ENCODE results near the gene TBC1D22A.

TBC1D22A gene

GRCh38 chr22:47055921-47056320 lies 293.5 kb downstream of the TBC1D22A start:
- FAIRE-seq (no peak), DNase-seq (ENCODE audit: extremely low spot score, insufficient read length, low read depth) (no peak)

- no peak for FAIRE-seq
- DNase-seq (ENCODE audit: extremely low spot score, insufficient read length, low read depth), result no peak
Measured at GRCh38 chr22:47056361-47056760, 293.9 kb downstream of the TBC1D22A start.

GRCh38 chr22:47056776-47057470 lies 294.5 kb downstream of the TBC1D22A start:
- FAIRE-seq, result no peak
- no peak for DNase-seq (ENCODE audit: extremely low spot score, insufficient read length, low read depth)

GRCh38 chr22:47057916-47058585 lies 295.6 kb downstream of the TBC1D22A start:
- DNase-seq (ENCODE audit: extremely low spot score, insufficient read length, low read depth) (no peak), FAIRE-seq (no peak)

DNA sequence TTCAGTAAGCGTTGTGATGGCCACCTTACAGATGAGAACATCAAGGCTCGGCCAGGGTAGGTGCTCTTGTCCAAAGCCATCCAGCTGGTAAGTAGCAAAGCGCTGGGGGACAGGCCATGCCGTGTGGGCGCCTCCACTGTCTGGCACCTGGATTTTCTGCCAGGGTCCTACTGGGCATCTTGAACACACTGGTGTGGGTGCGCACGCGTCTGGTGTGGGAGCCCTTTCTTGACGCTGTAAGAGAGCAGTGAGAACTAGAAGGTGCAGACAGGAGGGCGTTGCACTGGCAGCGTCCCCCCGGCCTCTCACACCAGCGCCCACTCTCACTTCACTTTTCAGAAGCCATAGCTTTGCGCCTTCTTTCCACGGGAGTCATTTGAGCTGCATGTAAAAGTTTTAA lies 296.6 kb downstream of the TBC1D22A start:
- no peak for FAIRE-seq
- DNase-seq (ENCODE audit: extremely low spot score, insufficient read length, low read depth), result no peak

- DNase-seq (ENCODE audit: extremely low spot score, insufficient read length, low read depth), result peak; percentile 39
- peak; percentile 74 for FAIRE-seq
Measured at GRCh38 chr22:47059701-47060161, 297.3 kb downstream of the TBC1D22A start.

- DNase-seq (ENCODE audit: extremely low spot score, insufficient read length, low read depth) (no peak), FAIRE-seq (no peak)
Measured at GRCh38 chr22:47060718-47061117, 298.3 kb downstream of the TBC1D22A start.

DNA sequence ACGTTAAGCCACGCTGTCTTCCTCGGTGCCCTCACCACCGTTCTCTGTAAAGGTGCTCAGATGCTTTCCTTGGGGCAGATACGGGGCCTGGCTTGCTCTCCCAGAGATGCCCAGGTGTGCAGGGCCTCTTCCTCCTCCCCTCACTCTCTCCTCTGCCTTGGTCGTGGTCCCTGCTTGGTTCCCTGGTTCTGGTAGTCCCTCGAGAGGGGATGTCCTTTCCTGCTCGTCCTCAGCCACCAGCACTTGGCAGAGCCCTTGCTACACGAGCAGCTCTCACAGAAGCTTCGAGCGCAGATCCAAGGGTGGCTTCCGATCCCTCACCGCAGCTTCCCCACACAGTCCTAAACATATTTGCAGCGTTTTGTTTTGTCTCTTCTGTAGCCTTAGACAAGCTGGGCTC lies 298.8 kb downstream of the TBC1D22A start:
- DNase-seq (ENCODE audit: extremely low spot score, insufficient read length, low read depth), result no peak
- FAIRE-seq, result no peak

DNA sequence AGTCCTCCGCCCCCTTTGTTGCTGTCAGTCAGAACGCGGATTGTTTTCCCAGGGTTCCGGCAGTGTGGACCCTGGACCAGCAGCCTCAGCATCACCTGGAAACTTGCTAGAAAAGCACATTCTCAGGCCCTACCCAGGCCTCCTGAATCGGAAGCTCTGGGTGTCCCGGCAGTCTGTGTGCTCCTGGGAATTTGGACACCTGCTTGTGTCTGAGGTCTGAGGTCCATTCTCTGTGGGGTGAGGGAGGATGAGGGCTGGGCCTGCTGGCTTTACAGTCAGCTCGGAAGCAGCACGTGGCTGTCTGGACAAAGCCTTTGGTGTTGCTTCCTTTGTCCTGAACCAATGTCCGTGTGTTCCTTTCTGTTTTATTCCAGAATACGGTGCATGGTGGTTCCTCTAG lies 299.7 kb downstream of the TBC1D22A start:
- FAIRE-seq (no peak), DNase-seq (ENCODE audit: extremely low spot score, insufficient read length, low read depth) (no peak)

GRCh38 chr22:47063071-47063509 lies 300.6 kb downstream of the TBC1D22A start:
- DNase-seq (ENCODE audit: extremely low spot score, insufficient read length, low read depth) (no peak), FAIRE-seq (no peak)

GRCh38 chr22:47063606-47064005 lies 301.2 kb downstream of the TBC1D22A start:
- FAIRE-seq, result no peak
- DNase-seq (ENCODE audit: extremely low spot score, insufficient read length, low read depth), result no peak

- no peak for FAIRE-seq
Measured at GRCh38 chr22:47064016-47064415, 301.6 kb downstream of the TBC1D22A start.

DNA sequence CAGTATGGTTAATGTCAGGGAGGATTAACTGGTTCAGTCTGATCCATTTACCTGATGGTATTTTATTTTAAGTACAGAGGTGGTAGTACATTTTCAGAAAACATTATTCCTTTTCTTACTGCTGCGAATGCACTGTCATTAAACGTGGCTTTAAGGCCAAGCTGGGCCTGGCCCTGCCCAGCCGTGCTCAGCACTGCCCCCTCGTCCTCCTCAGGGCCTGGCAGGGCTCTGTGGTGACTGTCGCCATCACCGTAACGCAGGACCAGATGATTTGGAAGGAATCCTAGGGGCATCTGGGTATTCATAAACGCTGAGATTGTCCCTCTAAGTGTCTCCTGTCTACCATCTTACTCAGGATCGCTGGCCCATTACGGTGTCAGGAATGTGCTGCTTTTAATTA lies 302.0 kb downstream of the TBC1D22A start:
- FAIRE-seq, result no peak
- DNase-seq (ENCODE audit: extremely low spot score, insufficient read length, low read depth), result no peak

More at GRCh38 chr22:47064016-47064415, 301.6 kb downstream of the TBC1D22A start:
- DNase-seq (ENCODE audit: extremely low spot score, insufficient read length, low read depth), result no peak

DNA sequence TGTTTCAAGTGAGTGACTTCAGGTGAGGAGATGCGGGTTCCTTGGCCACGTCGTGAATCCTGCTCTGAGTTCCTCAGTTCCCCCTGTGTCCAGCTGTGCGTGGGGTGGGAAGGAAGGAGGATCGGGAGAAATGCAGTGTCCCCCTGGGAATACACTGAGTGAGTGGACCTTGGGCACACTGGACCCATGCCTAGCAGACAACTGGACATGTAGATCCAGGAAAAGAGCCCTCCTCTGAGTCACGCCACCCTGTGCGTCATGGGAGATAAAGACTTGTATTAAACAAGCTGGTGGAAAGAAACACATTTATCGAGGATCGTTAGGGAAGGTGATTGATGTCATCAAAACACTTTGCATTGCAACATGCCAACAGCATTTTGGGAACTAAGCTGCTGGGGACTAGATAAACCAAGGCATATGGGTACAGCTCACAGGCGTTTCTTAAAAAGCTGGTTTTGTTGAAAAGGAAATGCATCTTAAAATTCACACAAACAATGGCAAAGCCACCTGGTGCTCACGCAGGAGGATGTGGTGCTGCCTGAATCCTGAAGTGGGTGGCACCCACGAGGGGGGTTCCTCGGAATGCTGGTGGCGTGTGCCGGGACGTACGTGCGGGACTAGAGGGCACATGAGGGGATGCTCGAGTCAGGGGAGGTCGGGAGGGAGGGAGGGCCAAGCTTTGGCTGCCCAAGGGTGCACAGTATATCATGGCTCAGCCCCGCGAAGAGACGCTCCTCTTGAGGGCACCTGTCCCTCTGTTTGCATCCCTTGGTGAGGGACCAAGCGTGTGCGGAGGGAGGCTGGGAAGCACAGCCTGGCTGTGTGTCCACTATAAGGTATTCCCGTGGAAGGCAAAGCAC lies 303.5 kb downstream of the TBC1D22A start:
- FAIRE-seq (no peak), DNase-seq (ENCODE audit: extremely low spot score, insufficient read length, low read depth) (no peak)

DNA sequence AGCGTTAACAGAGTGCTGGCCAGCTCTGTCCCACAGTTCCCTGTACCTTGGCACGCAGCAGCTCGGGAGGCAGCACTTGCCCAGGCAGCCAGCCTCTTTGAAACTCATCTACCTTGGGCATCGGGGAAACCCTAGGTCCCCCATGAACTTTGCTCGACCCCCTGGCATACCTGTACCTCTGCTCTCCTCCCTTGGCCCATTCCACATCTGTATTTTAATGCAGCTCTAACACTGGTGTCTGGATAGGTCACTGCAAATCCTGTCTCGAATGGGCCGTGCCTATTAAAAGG lies 304.1 kb downstream of the TBC1D22A start:
- DNase-seq (ENCODE audit: extremely low spot score, insufficient read length, low read depth), result no peak
- FAIRE-seq, result no peak

DNA sequence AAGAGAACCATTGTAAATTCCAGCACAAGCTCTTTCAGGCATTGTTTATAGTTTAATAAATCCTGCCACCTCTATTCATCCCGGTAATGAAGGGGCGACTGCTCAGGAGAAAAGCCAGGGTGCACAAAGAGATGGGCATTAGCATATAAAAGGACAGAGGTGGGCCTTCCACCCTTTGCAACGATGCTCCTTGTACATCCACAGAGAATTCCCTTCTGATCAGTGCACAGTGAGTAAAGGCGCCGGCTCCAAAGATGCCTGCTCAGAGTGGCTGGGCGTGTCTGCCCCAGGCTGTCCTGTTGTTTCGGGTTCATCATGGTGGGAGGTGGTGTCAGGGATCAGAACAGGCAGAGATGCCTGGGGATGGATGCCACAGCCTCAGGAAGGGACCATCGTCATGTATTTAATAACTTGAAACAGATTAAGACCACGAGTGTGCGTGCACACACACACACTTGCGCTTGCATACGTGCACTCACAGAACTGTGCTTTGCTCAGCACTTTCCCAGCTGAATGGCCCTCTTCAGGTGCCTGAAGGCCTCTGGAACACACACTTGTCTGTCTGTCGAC lies 305.0 kb downstream of the TBC1D22A start:
- FAIRE-seq, result no peak
- DNase-seq (ENCODE audit: extremely low spot score, insufficient read length, low read depth), result no peak

DNA sequence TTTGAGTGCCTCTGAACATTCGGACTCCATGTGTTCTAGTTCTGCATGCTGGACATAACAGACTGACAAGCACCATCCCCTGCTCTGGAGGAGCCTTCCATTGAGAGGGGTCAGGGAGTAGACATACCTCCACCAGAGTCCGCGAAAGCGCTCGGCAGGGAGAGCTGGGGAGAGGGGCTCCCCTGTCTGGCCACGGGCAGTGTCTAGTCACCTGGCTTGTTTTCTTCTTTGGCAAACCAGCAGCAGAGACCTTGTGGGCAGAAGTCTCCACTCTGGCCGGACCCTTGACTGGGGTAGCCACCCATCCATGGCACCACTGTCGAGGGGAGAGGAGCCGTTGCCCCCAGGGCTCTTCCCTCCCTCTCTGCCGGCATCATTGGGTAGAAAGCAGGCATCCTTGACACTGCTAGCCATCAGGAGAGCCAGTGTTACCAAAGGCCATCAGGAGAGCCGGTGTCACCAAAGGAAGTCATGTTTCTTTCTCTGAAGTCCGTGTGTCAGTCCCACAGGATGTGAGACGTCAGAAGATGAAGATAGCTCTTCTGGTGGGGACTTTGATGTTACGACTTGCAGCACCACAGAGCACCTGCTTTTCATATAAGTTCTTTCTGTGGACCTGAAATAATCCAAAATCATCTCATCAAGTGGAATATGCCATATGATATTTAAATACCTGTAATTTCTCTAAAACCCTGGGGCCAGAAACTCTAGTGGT lies 305.6 kb downstream of the TBC1D22A start:
- FAIRE-seq (no peak), DNase-seq (ENCODE audit: extremely low spot score, insufficient read length, low read depth) (no peak)

DNA sequence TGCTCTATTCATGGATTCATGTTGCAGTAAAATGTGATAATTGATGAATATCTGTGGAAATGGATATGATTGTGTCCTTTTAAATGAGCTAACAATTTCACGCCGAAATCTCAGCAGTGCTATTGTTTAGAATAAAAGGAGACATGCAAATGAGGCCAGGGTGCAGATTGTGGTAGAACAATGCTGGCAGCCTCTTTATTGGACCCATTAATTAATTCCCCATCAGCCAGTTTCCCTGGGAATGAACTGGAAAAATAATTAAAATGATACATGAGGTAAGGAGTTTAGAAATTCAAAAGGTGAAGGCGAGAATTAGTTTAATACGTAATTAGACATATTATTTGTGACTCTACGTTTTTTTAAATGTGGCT lies 306.2 kb downstream of the TBC1D22A start:
- FAIRE-seq, result no peak
- no peak for DNase-seq (ENCODE audit: extremely low spot score, insufficient read length, low read depth)

DNA sequence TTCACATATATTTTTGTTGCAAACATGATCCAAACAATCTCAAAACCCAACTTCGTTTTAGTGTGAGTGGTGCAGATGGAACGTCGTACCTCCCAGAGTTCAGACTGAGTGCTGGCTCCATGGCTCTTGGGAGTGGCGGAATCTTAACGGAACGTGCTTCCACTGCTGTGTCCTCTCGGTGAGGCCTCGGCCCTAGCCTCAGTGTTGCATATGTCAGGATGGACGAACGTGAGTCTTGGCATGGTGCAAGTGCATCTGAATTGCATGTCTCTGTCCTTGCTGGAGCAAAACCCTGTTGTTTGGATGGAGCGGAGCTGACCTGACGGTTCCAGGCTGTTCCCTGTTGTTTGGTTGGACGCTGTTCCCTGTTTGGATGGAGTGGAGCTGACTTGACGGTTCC lies 306.8 kb downstream of the TBC1D22A start:
- FAIRE-seq, result no peak
- DNase-seq (ENCODE audit: extremely low spot score, insufficient read length, low read depth), result no peak
